MV-4-11 (cell line): ENCODE results near the gene NUP62CL.
"Not testable (repeated sequence)": the region's sequence is repeated elsewhere in the genome, so short reads cannot be mapped to it uniquely, and the experiment has no call there.

Experiments used
- DNase-seq: peaks from one replicate; lab custom pipeline; 2025; lab: John Stamatoyannopoulos, UW

Gene NUP62CL, protein sequence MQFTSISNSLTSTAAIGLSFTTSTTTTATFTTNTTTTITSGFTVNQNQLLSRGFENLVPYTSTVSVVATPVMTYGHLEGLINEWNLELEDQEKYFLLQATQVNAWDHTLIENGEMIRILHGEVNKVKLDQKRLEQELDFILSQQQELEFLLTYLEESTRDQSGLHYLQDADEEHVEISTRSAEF

GRCh38 chrX:107205770-107206696 lies at the start of gene NUP62CL, which contains the start of gene DNAAF6:
NUP62CL (minus strand) TSS chrX:107206433; CDS start chrX:107175146, 31,287 bp downstream.
DNAAF6 (plus strand) TSS chrX:107206611; CDS start chrX:107212876, 6,265 bp downstream.
- DNase-seq, result peak; percentile 31

DNA sequence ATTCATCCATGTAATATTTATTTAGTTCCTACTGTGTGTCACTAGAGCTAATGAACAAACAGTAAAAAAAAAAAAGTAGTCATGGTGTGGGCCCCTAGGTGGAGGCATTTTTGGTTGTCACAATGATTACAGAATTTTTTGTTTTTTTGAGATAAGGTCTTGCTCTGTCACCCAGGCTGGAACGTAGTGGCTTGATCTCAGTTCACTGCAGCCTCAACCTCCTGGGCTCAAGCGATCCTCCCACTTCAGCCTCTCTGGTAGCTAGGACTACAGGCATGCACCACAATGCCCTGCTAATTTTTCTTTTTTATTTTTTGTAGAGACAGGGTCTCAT lies 22.2 kb upstream of the NUP62CL start:
- no peak for DNase-seq

DNA sequence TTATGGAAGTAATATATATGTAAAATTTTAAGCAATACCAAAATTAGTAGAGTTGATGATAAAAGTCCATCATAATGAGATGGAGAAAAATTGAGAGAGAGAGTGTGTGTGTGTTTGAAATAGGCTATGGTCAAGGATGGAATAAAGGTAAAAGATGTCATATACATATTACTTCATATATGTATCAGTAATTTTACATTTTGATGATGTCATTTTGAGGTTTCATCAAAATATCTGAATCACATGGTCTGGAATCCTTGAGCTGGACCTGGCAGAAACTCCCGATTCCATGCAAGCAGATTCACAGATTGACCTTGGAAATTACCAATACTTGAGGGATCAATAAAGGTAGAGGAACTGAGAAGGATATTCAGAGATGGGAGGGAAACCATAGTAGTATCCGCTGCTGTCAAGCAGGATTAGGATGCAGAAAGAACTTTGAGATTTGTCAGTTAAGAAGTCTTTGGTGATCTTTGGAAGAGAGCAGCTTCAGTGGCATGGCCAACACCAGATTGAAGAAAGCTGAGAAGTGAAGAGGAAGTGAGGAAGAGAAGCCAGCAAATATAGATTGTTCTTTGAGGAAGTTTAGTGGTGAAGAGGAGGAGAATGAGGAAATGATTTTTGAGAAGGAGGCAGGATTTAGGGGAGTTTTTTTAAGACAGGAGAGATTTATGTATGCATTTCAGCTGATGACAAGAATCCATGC lies 21.7 kb upstream of the NUP62CL start:
- DNase-seq, result peak; percentile 75

GRCh38 chrX:107226757-107227156 lies 20.5 kb upstream of the NUP62CL start:
- DNase-seq, result no peak

DNA sequence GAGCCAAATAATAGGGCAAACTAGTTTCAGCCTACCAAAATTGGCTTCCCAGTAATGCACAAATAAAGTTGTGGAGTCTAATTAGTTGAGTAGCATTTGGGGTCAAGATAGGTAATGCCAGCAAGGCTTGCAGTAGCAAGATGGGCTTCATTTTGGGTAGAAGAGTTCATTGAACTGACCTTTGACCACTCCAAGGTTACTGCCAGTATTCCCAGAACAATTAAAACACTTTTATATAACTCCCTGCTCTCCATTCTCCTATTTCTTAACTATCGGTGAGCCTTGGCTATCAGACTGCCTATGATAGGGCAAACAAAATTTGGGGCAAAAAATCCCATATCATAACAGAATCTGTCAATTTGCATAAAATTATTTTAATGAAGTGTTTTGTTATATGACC lies 7.2 kb upstream of the NUP62CL start:
- no peak for DNase-seq

GRCh38 chrX:107207943-107208342 lies 1.7 kb upstream of the NUP62CL start:
- no peak for DNase-seq

GRCh38 chrX:107207089-107207488 lies 856 bp upstream of the NUP62CL start:
- no peak for DNase-seq

DNA sequence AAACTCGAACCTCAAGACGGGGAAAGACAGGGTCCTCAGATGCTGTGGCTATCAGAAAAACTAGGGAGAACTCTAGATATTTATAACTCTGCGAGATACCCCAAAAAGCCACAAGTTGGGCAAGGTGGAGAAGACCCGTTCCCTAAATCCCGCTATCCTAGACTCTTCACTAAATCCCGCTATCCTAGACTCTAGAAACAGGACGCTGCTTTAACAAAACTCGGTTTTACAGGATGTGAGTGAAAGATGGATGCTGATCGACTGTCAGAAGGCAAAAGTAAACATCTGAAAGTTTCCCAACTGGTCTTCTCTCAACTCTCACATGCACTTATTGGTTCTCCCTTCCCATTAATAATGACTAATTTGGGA lies 448 bp upstream of the NUP62CL start:
- no peak for DNase-seq

GRCh38 chrX:107204068-107204605 lies 2.1 kb downstream of the NUP62CL start:
- DNase-seq, result no peak

DNA sequence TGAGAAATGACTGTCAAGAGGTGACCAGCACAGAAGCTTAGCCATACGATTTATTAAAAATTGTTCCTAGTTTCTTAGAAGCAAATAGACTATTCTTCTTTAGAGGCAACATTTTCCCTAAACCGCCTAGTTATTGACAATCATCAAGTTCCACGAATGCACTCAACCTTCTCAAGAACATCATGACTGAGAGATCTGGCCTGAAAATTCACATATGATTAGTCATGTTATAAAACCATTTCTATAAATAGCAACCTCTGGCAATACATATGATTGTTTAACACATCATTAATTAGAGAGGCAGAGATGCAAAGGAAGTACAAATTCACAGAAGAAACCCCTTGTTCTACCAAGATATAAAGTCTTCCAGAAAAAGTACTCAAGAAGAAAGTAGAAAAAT lies 6.7 kb downstream of the NUP62CL start:
- no peak for DNase-seq

DNA sequence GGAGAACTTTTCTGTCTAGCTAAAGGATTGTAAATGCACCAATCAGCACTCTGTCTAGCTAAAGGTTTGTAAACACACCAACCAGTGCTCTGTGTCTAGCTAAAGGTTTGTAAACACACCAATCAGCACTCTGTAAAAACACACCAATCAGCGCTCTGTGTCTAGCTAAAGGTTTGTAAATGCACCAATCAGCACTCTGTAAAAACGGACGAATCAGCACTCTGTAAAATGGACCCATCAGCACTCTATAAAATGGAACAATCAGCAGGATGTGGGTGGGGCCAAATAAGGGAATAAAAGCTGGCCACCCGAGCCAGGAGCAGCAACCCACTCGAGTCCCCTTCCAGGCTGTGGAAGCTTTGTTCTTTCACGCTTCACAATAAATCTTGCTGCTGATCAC lies 8.2 kb downstream of the NUP62CL start:
- not testable (repeated sequence) for DNase-seq

DNA sequence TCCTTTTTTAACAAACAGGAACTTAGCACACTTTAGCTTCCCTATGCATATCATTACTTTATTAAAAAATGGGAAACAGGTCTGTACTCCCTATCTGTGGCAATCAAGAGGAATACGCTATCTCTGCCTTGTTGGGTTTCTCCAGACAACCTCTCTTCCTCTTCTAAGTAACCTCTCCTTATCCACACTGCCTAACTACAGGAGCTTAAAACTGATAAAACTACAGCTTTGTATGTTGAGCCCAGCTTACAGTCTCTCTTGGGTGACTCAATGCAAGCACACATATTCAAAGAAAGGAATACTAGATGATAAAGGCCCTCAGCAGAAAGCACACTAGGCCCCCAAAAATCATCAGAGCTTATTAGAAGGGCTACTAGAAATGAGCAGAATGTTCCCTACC lies 8.9 kb downstream of the NUP62CL start:
- no peak for DNase-seq

GRCh38 chrX:107171369-107172102 lies 34.7 kb downstream of the NUP62CL start:
- DNase-seq, result no peak

GRCh38 chrX:107168712-107169111 lies 37.5 kb downstream of the NUP62CL start:
- DNase-seq, result no peak

- no peak for DNase-seq
Measured at GRCh38 chrX:107168257-107168656, 38.0 kb downstream of the NUP62CL start.

DNA sequence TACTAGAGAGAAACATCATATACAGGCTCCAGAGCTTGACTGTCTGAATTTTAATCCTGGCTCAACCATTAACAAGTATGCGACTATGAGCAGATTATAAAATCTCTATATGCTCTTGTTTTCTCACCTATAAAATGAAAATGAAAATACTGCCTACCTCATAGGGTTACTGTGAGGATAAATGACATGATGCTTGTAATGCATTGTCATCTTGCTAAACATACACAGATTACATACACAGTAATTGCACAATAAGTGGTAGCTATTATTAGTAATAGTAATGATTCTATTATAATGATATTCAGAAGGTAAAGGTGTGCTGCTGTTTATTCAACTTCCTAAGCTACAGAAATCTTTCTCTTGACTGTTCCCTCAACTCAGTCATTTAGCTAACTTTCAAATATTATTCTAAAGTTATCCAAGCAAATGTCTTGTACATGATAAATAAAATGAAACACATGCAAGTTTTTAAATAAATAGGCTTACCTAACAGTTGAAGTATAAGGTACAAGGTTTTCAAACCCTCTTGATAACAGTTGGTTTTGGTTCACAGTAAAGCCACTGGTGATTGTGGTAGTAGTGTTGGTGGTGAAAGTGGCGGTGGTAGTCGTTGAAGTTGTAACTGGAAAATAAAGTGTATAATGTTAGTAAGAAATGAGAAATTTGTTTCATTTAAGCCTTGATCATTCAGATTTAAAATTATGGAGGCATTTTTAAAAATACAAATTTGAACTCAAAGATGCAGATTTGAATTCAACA lies 38.9 kb downstream of the NUP62CL start:
- DNase-seq, result no peak

DNA sequence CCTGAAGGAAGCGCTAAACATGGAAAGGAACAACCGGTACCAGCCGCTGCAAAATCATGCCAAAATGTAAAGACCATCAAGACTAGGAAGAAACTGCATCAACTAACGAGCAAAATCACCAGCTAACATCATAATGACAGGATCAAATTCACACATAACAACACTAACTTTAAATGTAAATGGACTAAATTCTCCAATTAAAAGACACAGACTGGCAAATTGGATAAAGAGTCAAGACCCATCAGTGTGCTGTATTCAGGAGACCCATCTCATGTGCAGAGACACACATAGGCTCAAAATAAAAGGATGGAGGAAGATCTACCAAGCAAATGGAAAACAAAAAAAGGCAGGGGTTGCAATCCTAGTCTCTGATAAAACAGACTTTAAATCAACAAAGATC lies 48.6 kb downstream of the NUP62CL start:
- not testable (repeated sequence) for DNase-seq

GRCh38 chrX:107155621-107156430 lies 50.4 kb downstream of the NUP62CL start:
- not testable (repeated sequence) for DNase-seq

DNA sequence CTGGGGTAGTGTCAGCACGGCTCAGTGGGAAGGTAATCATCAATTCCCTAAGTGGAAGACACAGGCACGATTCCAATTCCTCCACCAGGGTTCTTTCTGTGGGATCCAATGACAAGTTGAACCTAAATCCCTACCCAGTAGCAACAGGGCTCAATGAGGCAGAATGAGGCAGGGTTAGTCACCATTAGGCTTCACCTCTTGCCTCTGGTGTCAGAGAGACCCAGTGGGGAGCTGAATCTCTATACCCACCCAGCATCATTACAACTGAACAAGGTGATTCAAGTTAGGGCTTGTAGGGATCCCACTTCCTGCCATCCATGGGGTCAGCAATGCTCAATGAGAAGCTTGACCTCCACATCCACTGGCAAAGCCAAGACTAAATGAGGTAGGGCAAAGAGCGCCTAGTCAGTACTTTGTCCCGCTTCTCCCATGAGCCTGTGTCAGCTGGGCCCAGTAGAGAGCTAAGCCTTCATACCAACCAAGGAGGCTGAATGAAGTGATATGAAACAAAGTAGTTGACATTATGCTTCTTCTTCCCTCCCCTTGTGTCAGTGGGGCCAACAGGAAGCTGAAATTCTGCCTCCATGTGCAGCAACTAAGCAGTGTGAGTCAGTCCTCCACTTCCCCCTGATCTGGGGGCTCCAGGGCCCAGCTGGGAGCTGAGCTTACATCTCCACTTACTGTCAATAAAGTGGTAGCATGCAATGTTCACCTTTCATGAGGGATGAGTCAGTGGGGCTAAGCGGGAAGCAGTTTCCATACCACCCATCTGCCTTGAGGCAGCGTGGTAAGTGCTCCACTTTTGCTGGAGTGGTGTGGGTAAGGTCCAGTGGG lies 51.2 kb downstream of the NUP62CL start:
- peak; percentile 63 for DNase-seq
